Brain microvascular endothelial cell (primary cell): ENCODE data around the gene CYP3A4.
A peak's percentile ranks its signal among the peaks of the same experiment; 100 is the strongest.
"Not testable (repeated sequence)": the region's sequence is repeated elsewhere in the genome, so short reads cannot be mapped to it uniquely, and the experiment has no call there.

Experiments
- DNase-seq: peaks from one replicate; pipeline ENCODE4 v3.0.0-alpha.2; 2020
- H3K27ac ChIP-seq: fragments of 250-450 bp; sonication (Bioruptor Pico); 2 replicates; pipeline ENCODE4 v1.5.1; 2020; ENCODE audit warnings: mild to moderate bottlenecking, moderate library complexity
- H3K27me3 ChIP-seq: fragments of 250-450 bp; sonication (Bioruptor Pico); replicated peaks from 2 replicates; pipeline ENCODE4 v1.5.1; 2020; ENCODE audit warnings: mild to moderate bottlenecking
- H3K36me3 ChIP-seq: fragments of 250-450 bp; sonication (Bioruptor Pico); replicated peaks from 2 replicates; pipeline ENCODE4 v1.5.1; 2020; ENCODE audit warnings: mild to moderate bottlenecking
- H3K4me3 ChIP-seq: 2 replicates; pipeline ENCODE4 v1.5.1; 2011; ENCODE audit warnings: low read depth, mild to moderate bottlenecking, control low read depth, low read length, moderate library complexity
- CTCF ChIP-seq: IDR thresholded peaks from 2 replicates; pipeline ENCODE4 v1.5.1; 2011; ENCODE audit warnings: low read depth, mild to moderate bottlenecking, moderate library complexity, low read length, control low read depth, inconsistent platforms; ENCODE audit errors: missing control alignments
- in situ Hi-C: cut with HindIII; loops from 2 replicates; pipeline ENCODE4 v1.10.0; 2017; ENCODE audit warnings: low sequenced_read_pairs, low pct_ligation_motif_present

Gene CYP3A4

GRCh38 chr7:99767662-99768061 lies 16.3 kb downstream of the CYP3A4 start:
- TF ChIP-seq CTCF: no peak
- Histone ChIP-seq H3K27me3 (peaks cover 3% of the 10 kb centered on the region), H3K36me3 (no peaks in the 10 kb centered on the region), H3K27ac (no peak overlapping the region), H3K4me3 (no peak overlapping the region)
- in situ Hi-C loops: no loop called here
- DNase-seq: no peak

DNA sequence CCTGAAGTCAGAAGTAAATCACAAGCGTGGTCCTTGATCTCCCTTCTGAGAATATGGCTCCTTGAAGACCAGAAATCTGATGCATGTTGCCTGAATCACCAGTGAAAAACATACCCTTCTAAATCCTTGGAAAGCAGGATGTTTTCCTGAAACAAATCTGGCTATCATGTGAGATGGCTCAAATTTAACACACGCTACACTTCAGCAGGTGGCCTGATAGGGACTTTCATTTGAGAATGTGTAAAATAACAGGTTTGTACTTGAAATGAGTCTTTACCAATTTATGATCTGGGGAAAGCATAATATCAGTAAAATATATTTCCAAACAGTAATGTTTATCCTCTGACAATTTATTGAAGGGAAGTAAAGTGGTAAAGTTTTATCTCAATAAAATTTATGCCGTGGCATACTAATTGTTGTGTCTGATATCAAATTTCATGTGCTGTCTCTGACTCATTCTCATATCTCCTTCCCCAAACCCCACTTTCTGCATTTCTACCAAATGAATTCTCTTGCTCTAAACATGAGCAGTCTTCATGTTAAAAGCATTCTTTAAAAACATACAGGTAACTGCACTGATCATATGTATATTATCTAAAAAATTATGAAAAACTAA lies 17.4 kb downstream of the CYP3A4 start:
- H3K27me3 ChIP-seq: peaks cover 3% of the 10 kb centered on the region
- H3K36me3 ChIP-seq: no peaks in the 10 kb centered on the region
- DNase-seq: no peak
- no peak for TF ChIP-seq CTCF
- in situ Hi-C loops: no loop called here
- H3K27ac ChIP-seq: no peak overlapping the region
- no peak overlapping the region for H3K4me3 ChIP-seq

DNA sequence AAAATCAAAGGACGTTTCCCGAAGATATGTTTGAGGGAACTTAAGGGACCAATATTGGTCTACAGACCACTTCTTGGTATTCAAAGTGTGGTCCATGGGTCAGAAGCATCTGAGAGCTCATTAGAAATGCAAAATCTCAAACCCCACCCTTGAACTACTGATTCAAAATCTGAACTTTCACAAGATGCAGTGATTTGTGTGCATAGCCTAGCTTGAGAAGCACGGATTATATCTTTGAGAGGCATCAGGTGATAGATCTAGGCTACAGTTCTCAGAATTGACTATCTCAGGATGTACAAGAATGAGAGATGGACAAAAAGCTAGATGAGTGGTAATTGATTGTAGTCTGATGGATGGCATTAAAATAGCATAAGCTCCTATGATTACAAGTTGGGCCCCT lies 19.5 kb downstream of the CYP3A4 start:
- in situ Hi-C loops: no loop called here
- H3K36me3 ChIP-seq: no peaks in the 10 kb centered on the region
- H3K27me3 ChIP-seq: peaks cover 3% of the 10 kb centered on the region
- no peak overlapping the region for H3K27ac ChIP-seq
- H3K4me3 ChIP-seq: no peak overlapping the region
- DNase-seq: no peak
- TF ChIP-seq CTCF: no peak

DNA sequence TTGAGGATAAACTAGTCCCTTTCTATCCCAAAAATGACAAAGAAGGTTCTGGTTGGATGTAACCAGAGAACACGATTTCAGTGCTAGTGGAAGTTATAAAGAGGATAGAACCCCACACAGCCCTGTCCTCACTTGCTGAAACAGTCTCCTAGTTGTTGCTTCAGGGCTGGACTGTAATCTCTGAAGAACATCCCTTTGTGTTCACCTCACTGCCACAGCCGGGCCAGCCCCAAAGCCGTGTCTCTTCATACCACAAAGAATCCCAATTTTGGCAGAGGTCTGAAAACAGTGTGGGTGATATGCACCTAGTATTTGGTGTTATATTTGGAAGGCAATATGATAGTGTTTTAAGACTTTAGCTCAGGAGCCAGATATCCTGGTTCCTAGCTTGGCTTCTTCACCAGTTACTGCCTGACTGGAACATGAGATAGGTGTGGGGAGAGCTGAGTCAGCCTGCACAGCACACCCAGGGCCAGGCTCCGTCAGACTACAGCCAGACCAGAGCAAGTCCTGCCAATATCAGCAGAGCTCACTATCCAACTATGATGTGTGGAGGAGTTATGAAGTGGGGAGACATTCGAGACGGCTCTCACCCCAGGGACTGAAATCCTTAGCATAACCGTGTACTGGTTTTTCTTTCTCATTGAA lies 21.2 kb downstream of the CYP3A4 start:
- H3K36me3 ChIP-seq: no peaks in the 10 kb centered on the region
- in situ Hi-C loops: no loop called here
- no peak for TF ChIP-seq CTCF
- H3K4me3 ChIP-seq: no peak overlapping the region
- no peak overlapping the region for H3K27ac ChIP-seq
- H3K27me3 ChIP-seq: peaks cover 3% of the 10 kb centered on the region
- DNase-seq: peak; percentile 85

DNA sequence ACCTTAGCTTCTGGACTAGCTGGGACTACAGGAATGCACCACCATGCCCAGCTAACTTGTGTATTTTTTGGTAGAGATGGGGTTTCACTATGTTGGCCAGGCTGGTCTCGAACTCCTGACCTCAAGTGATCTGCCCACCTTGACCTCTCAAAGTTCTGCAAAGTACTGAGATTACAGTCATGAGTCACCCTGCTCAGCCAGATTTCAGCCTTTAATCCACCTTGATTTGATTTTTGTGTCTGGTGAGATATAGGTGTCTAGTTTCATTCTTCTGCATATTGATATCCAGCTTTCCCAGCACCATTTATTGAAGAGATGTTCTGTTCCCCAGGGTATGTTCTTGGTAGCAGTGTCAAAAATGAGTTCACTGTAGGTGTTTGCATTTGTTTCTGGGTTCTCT lies 28.9 kb downstream of the CYP3A4 start:
- Histone ChIP-seq H3K4me3 (no peak overlapping the region), H3K27me3 (no peaks in the 10 kb centered on the region), H3K27ac (no peak overlapping the region), H3K36me3 (no peaks in the 10 kb centered on the region)
- no peak for DNase-seq
- no peak for TF ChIP-seq CTCF
- in situ Hi-C loops: no loop called here

DNA sequence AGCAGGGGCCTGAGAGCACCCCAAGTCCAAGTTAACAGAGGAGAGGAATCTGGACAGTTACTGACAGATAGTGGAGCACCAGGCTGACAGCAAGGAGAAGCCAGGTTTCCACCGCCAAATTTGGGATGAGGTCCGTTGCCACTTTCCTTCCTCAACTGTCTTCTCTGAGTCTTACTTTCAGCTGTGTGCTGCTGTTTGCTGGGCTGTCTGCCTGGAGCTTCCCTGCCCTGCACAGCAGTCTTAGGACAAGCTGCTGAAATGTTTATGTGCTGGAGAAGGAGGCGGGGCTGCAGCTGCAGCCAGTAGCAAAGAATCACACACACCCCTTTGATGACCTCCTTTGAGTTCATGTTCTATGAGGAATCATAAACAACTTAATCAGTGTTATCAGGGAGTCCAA lies 31.6 kb downstream of the CYP3A4 start:
- TF ChIP-seq CTCF: no peak
- Histone ChIP-seq H3K27ac (no peak overlapping the region), H3K27me3 (no peaks in the 10 kb centered on the region), H3K36me3 (no peaks in the 10 kb centered on the region), H3K4me3 (no peak overlapping the region)
- in situ Hi-C loops: no loop called here
- no peak for DNase-seq

DNA sequence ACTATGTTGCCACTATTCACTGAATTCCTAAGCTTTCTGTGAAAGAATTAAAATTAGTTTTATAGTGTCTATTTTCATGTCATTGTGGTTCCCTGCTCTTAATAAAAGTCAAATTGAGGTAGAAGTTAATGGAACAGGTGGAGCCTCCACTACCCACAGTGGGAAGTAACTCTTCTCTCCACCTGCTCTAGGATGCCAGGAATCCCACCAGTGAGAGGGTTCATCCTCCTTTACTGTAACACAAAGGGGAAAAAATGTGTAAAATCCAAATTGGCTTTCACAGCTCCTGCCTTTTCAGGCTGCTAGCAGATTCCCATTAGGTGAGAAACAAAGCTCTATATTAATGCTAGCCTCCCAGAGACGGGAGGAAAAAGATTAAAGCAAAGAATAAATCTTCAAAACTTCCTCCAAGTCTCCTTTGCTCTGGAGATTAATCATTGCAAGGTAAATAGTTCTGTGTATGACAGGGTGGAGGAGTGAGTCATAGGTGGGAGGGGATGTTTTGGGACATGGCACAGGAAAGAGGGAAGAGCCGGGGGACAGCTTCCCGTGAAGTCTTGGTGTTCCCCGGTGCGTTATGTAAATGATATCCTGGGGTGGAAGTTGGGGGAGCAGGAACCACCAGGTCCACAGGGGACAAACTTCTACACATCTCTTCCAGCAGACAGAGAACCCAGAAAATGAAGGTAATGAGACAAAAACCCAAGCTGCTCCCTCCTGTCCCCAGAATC lies 32.5 kb downstream of the CYP3A4 start:
- in situ Hi-C loops, H3K36me3 ChIP-seq, H3K4me3 ChIP-seq, H3K27me3 ChIP-seq, H3K27ac ChIP-seq, DNase-seq: not testable (repeated sequence)
